ENCODE measurements around the gene PHYH.
"Not testable (repeated sequence)": the region's sequence is repeated elsewhere in the genome, so short reads cannot be mapped to it uniquely, and the experiment has no call there.

Gene PHYH

DNA sequence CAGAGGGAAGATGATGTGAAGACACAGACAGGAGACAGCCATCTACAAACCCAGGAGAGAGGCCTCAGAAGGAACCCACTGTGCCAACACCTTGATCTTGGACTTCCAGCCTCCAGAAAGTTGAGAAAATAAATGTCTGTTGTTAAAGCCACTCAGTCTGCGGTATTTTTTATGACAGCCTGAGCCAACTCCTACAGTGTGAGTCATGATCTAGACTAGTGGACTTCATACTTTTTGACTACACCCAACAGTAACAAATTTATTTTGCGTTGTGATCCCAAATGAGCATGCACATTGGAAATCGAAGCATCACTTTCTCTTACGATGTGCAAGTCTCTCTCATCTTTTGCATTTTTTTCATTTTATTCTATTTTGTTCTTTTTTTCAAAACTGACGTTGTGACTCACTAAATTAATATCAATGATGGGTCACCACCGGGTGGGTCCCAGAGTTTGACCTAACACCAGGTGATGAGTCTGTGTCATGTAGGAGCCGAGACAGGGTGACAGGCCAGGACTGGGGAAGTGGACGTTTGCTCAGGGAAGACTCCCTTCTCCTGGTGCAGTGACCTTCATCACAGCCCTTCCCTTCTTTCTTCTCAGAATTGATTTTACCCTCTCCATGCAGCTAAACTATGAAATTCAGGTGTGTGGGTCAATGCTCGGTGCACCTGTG lies 28.9 kb downstream of the PHYH start:
- no peak for DNase-seq (ENCODE audit: low read depth)

GRCh38 chr10:13268841-13269240 lies 31.0 kb downstream of the PHYH start:
- DNase-seq (ENCODE audit: low read depth): no peak

- DNase-seq (ENCODE audit: low read depth): no peak
These were observed 31.6 kb downstream of the PHYH start for GRCh38 chr10:13268310-13268709.

DNA sequence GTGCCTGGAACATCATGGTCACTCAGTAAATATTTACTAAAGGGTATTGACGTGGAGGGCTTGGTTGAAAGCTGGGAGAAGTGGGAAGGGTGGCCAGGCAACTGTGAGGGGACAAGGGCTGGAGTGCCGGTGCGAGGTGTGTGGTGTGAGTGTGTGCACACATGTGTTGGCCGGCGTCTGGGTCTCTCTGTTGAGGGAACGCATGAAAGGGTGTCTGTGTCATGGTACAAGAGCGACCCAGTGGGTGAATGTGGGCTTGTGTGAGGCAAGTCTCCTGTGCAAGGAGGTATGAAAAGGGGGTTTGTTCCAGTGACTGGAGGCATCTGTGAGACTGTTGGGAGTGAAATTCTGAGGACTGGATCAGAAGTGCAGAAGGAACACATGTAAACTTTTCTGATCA lies 36.3 kb downstream of the PHYH start:
- DNase-seq (ENCODE audit: low read depth): no peak

GRCh38 chr10:13262433-13262832 lies 37.4 kb downstream of the PHYH start:
- no peak for DNase-seq (ENCODE audit: low read depth)

GRCh38 chr10:13257621-13258140 lies 42.2 kb downstream of the PHYH start:
- no peak for DNase-seq (ENCODE audit: low read depth)

DNA sequence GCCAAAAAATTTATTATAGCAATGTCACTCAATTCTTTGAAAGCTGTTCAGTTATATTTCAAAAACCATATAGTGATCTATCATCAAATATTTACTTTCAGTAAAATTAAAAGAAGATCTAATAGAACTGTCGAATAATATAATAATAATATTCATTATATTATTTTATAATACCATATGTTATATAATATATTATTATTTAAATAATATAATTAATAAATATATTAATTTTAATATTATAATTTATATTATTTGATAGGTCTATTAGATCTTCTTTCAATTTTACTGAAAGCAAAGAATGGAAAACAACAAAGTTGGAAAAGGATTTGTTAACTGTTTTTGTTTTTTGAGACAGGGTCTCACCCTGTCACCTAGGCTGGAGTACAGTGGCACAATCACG lies 43.2 kb downstream of the PHYH start:
- no peak for DNase-seq (ENCODE audit: low read depth)

- DNase-seq (ENCODE audit: low read depth): no peak
These were observed 46.1 kb downstream of the PHYH start for GRCh38 chr10:13253726-13254125.

DNA sequence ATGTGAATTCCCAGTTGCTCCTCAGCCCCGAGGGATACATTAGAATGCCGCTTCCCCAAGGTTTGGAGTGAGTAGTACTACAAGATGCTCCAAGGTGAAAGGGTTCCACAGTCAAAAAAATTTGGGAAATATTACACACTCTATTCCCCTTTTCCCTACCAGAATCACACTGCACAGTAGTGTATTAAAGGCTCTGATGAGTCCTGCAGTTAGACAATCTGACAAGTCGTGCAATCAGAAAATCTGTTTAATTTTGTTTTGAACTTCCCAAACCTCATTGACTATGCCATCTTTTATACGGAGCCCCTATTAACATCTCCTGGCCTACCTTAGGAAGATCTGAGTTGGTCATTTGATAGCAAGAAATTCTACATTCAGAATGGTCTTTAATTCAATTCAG lies 52.1 kb downstream of the PHYH start:
- DNase-seq (ENCODE audit: low read depth): no peak

GRCh38 chr10:13247246-13247645 lies 52.6 kb downstream of the PHYH start:
- no peak for DNase-seq (ENCODE audit: low read depth)

DNA sequence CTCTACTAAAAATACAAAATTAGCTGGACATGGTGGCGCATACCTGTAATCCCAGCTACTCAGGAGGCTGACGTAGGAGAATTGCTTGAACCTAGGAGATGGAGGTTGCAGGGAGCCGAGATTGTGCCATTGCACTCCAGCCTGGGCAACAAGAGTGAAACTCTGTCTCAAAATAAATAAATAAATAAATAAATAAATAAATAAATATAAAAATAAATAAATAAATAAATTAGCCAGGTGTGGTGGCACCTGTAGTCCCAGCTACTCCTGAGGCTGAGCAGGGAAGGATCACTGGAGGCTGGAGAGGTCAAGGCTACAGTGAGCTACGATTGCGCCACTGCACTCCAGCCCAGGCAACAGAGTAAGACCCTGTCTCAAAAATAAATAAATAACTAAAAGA lies 57.6 kb downstream of the PHYH start:
- DNase-seq (ENCODE audit: low read depth): not testable (repeated sequence)

- DNase-seq (ENCODE audit: low read depth): no peak
These were observed 58.3 kb downstream of the PHYH start for GRCh38 chr10:13241613-13242012.

DNA sequence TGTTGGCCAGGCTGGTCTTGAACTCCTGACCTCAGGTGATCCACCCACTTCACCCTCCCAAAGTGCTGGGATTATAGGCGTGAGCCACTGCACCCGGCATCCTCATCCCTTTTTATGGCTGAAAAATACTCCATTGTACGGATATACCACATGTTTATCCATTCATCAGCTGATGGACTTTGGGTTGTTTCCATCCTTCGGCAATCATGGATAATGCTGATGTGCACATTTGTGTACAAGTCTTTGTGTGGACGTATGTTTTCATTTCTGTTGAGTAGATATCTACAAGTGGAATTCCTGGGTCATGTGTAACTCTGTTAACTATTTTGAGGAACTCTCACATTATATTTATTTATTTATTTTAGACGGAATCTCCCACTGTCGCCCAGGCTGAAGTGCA lies 59.9 kb downstream of the PHYH start:
- no peak for DNase-seq (ENCODE audit: low read depth)

GRCh38 chr10:13238271-13239077 lies 61.4 kb downstream of the PHYH start:
- DNase-seq (ENCODE audit: low read depth): no peak

DNA sequence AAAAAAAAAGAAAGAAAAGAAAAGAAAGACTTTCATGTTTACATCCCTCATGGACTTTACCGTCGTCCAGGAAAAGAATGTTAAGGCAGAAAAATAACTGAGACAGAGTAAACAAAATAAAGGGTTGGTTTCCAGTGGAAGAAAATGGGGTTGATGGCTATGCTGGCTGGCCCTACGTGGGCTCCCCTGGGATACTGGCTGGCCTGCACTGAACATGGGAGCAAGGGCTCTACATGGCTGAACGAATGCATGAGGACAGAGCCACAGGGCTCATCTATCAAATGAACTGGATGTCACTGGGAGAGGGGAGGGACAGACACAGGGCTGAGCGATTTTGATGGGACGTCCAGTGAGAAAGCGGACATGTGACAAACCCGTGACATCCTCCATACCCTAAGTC lies 63.2 kb downstream of the PHYH start:
- no peak for DNase-seq (ENCODE audit: low read depth)

- not testable (repeated sequence) for DNase-seq (ENCODE audit: low read depth)
These were observed 65.1 kb downstream of the PHYH start for GRCh38 chr10:13234736-13235135.

- DNase-seq (ENCODE audit: low read depth): no peak
These were observed 65.7 kb downstream of the PHYH start, which contains the start of gene UCMA for GRCh38 chr10:13234172-13234571. UCMA (minus strand) TSS chr10:13234374; CDS start chr10:13234258, 116 bp downstream.

DNA sequence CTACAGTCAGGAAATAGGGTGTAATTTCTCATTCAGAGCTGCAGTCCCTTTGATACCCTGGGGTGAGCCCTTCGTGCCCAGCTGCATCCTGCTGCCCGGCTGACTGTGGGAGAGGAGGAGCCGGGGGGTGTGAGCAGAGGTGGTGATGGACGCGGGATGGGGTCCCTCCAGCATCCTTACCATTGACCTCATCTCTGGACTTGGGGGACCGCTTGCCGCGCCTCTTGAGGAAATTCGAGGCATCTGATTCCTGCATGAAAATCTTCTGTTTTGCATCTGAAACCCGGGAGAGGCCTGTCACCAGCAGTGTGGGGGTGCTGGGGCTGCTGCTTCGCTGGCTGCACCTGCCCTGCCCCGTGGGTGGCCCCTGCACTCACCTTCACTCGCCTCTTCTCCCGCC lies 66.5 kb downstream of the PHYH start:
- no peak for DNase-seq (ENCODE audit: low read depth)

GRCh38 chr10:13231808-13232207 lies 68.1 kb downstream of the PHYH start:
- no peak for DNase-seq (ENCODE audit: low read depth)

GRCh38 chr10:13231190-13231589 lies 68.7 kb downstream of the PHYH start:
- DNase-seq (ENCODE audit: low read depth): no peak

Measured in T-helper 22 cell (primary cell).